HUES64 (cell line): ENCODE measurements around the gene PAPOLB.

ENCODE experiments used
- H3K27ac ChIP-seq: 2 replicates; pipeline ENCODE4 v1.7.0; 2013; ENCODE audit warnings: low read depth, low read length, inconsistent platforms
- H3K27me3 ChIP-seq: 2 replicates; pipeline ENCODE4 v1.6.1; 2013; ENCODE audit warnings: mild to moderate bottlenecking, low read length; ENCODE audit not compliant: insufficient read depth
- H3K36me3 ChIP-seq: 2 replicates; pipeline ENCODE4 v1.6.1; 2013; ENCODE audit warnings: mild to moderate bottlenecking, low read length; ENCODE audit not compliant: insufficient read depth
- H3K4me1 ChIP-seq: 2 replicates; pipeline ENCODE4 v1.6.1; 2013; ENCODE audit warnings: mild to moderate bottlenecking, low read length, moderate library complexity; ENCODE audit not compliant: insufficient read depth
- H3K4me3 ChIP-seq: 2 replicates; pipeline ENCODE4 v1.5.1; 2013; ENCODE audit warnings: mild to moderate bottlenecking, low read length, moderate library complexity
- H3K9ac ChIP-seq: 2 replicates; pipeline ENCODE4 v1.6.1; 2013; ENCODE audit warnings: mild to moderate bottlenecking, low read depth, low read length
- H3K9me3 ChIP-seq: 2 replicates; pipeline ENCODE4 v1.6.1; 2013; ENCODE audit warnings: low read depth, low read length; ENCODE audit not compliant: insufficient read depth
- WGBS: fragments of 150-250, 120-280 bp; methylation state at CpG from one replicate; pipeline ENCODE4 v1.1.7; 2013; ENCODE audit warnings: missing lambda C conversion rate; 5-methylcytosine and 5-hydroxymethylcytosine counted together

Gene PAPOLB

DNA sequence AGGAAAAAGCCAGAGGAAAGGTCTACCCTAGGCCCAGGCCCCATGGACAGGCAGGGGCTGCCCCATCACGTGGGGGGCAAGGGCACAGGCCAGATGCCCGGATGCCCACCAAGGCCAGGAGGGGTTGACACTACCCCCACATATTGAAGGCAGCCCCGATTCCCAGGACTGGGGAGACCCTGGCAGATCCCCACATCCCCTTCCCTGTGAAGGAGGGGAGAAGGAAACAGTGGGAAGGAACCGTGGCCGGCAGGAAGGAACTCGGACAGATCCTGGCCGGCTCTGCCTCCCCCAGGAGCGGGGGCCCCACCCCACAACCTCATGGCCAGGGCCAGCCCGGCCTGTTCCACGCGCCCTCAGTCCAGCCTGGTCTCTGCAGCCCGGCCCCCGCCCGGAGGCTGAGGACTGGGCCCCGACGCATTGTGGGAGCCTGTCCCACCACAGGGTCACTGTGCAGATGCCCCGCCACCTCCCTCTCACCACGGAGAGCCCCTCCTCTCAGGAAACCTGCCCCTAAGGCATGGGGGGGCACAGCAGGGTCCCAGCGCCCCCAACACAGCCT lies 41.3 kb downstream of the PAPOLB start:
- Histone ChIP-seq H3K4me3 (no peak overlapping the region), H3K9me3 (no peaks in the 10 kb centered on the region), H3K36me3 (no peaks in the 10 kb centered on the region), H3K4me1 (no peaks in the 10 kb centered on the region), H3K9ac (no peak overlapping the region), H3K27ac (no peak overlapping the region), H3K27me3 (no peaks in the 10 kb centered on the region)
- WGBS = 92% methylated on average over 18 of the region's 19 CpGs

DNA sequence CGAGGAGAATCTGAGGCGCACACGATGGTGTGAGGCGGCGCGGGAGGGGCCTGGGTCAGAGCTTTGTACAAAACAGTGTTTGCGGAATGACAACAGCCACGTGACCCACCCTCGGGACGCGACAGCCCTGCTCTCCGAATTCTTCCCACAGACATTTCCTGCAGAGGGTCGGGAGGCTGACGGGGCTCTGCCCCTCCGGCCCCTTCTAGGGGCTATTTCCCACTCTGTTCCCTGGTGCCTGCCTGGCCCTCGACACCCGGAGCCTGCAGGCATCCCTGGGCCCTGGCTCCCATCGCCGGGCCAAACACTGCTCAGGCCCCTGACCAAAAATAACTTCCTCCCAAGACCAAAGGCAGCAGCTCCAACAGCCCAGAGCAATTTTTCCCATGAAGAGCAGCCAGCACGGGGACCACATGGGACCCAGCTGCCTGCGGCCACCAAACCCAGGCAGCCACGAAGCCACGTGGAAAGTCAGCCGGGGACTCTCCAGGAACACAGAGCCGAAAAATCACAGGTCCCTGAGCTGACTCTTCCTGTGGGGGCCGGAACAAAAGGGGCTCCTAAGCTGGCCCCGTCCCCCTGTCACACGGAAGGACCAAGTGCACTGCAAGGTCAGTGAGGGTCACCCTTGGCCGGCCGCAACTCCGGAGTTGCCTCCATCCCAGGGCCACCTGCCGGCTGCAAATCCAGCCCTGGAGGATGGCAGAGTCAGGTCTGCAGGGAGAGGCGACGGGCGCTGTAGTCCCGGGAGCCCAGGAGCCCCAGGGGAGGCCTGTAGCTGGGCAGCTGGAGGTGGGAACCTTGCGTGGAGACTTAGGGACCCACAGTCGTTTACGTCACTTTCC lies 42.0 kb downstream of the PAPOLB start:
- Histone ChIP-seq H3K9me3 (no peaks in the 10 kb centered on the region), H3K4me3 (no peak overlapping the region), H3K36me3 (no peaks in the 10 kb centered on the region), H3K9ac (no peak overlapping the region), H3K27ac (no peak overlapping the region), H3K4me1 (no peaks in the 10 kb centered on the region), H3K27me3 (no peaks in the 10 kb centered on the region)
- WGBS = 93% methylated on average over 39 of the region's 39 CpGs

DNA sequence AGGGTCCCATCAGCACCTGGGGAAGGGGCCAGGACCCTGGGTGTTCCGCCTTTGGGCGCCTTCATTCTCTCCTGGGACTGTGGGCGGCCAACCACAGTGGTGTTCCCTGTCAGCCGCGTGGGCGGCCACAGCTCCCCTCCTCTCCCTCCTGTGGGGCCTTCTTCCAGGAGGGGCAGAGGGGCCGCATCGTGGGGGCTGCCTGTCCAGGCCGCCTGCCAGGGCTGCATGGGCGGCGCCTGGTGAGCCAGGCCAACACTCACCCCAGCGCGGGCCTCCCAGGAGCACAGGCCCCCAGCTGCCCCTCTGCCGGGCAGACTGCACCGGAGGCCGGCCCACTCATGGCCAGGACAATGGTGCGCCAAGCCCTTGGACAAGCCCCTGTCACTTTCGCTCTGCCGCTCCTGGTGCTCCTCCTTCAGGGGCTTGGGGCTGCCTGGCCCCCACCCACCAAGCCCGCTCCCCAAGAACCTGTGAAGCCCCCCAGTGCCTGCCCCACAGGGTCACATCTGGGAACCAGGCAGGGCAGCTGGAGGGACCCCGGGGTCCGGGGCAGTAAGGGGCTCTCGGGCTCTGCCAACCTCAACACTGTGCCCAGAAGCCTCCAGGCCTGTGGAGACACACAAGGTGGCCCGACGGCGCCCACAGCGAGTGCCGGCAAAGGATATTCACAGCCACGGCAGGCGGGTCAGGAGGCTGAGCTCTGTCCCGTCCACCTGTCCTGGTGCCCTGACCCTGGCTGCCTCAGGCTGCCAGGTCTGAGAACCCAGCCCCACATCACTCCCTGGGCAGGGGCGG lies 43.6 kb downstream of the PAPOLB start:
- no peak overlapping the region for H3K4me3 ChIP-seq
- no peaks in the 10 kb centered on the region for H3K27me3 ChIP-seq
- no peak overlapping the region for H3K27ac ChIP-seq
- no peaks in the 10 kb centered on the region for H3K4me1 ChIP-seq
- H3K9me3 ChIP-seq = no peaks in the 10 kb centered on the region
- H3K9ac ChIP-seq = no peak overlapping the region
- H3K36me3 ChIP-seq = no peaks in the 10 kb centered on the region
- WGBS = 93% methylated on average over 31 of the region's 32 CpGs

GRCh38 chr7:4817178-4817901 lies 44.5 kb downstream of the PAPOLB start:
- Histone ChIP-seq H3K9me3 (no peaks in the 10 kb centered on the region), H3K27me3 (no peaks in the 10 kb centered on the region), H3K4me1 (no peaks in the 10 kb centered on the region), H3K4me3 (no peak overlapping the region), H3K27ac (no peak overlapping the region), H3K36me3 (no peaks in the 10 kb centered on the region), H3K9ac (no peak overlapping the region)
- whole genome bisulfite sequencing = 94% methylated on average over 38 of the region's 38 CpGs

- H3K4me1 ChIP-seq = no peaks in the 10 kb centered on the region
- 95% methylated on average over 26 of the region's 26 CpGs for WGBS
- H3K27ac ChIP-seq = no peak overlapping the region
- no peaks in the 10 kb centered on the region for H3K27me3 ChIP-seq
- H3K9ac ChIP-seq = no peak overlapping the region
- H3K36me3 ChIP-seq = no peaks in the 10 kb centered on the region
- no peaks in the 10 kb centered on the region for H3K9me3 ChIP-seq
- H3K4me3 ChIP-seq = no peak overlapping the region
Measured at GRCh38 chr7:4816419-4817080, 45.3 kb downstream of the PAPOLB start.

DNA sequence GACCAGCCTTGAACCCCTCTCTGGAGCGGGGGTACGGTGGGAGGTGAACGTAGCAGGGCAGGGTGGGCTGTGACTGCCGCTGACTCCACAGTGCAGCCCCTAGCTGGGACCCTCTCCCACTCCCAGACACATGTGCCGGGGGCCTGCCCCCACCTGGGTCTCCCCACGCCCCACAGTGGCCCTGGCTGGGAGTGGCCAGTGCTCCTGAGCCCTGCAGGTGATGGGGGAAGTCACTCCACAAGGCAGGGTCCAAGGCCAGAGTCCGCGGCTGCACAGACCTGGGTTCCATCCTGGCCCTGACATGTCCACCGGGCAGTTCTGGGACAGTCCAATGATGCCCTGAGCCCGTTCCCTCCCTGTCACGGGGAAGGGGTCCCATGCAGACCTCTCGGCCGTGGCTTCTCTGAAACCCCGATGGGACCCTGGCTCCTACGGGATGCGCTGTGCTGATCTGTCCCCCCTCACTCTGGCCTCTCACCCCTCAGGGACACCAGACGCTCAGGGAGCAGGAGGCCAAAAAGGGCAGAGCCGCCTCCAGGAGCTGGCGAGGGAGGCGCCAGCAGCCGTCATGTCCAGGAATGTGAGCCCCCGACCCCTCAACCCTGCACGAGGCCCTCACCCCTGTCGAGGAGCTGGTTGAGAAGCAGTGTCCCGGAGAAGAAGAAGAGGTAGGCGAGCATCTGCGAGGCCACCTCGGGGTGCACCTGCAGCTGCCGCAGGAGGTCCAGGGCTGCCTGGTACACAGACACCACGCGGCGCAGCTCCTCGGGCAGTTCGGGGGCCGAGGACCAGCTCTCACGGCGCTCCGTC lies 46.0 kb downstream of the PAPOLB start:
- Histone ChIP-seq H3K36me3 (no peaks in the 10 kb centered on the region), H3K9me3 (no peaks in the 10 kb centered on the region), H3K27me3 (no peaks in the 10 kb centered on the region), H3K4me3 (no peak overlapping the region), H3K4me1 (no peaks in the 10 kb centered on the region), H3K27ac (no peak overlapping the region), H3K9ac (no peak overlapping the region)
- WGBS = 95% methylated on average over 38 of the region's 38 CpGs

DNA sequence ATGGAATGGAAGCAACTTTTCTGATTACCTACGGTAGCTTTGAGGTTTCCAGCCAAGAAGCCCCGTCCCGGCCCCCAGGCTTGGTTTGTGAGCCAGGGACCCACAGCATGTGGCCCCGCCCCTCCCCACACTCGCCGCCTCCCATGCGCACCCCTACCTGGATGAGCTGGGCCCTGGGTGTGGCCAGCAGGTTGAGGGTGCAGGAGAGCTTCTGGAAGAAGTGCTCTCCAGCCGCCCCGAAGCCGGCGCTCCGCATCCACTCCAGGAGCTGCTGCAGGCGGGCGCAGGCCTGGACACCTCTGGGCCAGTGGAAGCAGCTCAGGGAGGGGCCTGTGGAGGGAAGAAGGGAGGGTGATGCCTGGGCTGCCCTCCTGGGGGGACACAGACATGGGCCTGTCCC lies 46.7 kb downstream of the PAPOLB start:
- Histone ChIP-seq H3K36me3 (no peaks in the 10 kb centered on the region), H3K9ac (no peak overlapping the region), H3K27ac (no peak overlapping the region), H3K4me3 (no peak overlapping the region), H3K9me3 (no peaks in the 10 kb centered on the region), H3K27me3 (no peaks in the 10 kb centered on the region), H3K4me1 (no peaks in the 10 kb centered on the region)
- WGBS = 94% methylated on average over 14 of the region's 14 CpGs

GRCh38 chr7:4814433-4814832 lies 47.4 kb downstream of the PAPOLB start:
- 90% methylated on average over 14 of the region's 14 CpGs for WGBS
- Histone ChIP-seq H3K4me3 (no peak overlapping the region), H3K9ac (no peak overlapping the region), H3K4me1 (no peaks in the 10 kb centered on the region), H3K36me3 (no peaks in the 10 kb centered on the region), H3K27ac (no peak overlapping the region), H3K9me3 (no peaks in the 10 kb centered on the region), H3K27me3 (no peaks in the 10 kb centered on the region)

GRCh38 chr7:4809666-4810065 lies 52.2 kb downstream of the PAPOLB start:
- no peaks in the 10 kb centered on the region for H3K4me1 ChIP-seq
- no peaks in the 10 kb centered on the region for H3K9me3 ChIP-seq
- H3K27ac ChIP-seq = no peak overlapping the region
- WGBS = 95% methylated on average over 14 of the region's 14 CpGs
- H3K4me3 ChIP-seq = no peak overlapping the region
- no peaks in the 10 kb centered on the region for H3K27me3 ChIP-seq
- H3K9ac ChIP-seq = no peak overlapping the region
- no peaks in the 10 kb centered on the region for H3K36me3 ChIP-seq

GRCh38 chr7:4809091-4809591 lies 52.7 kb downstream of the PAPOLB start:
- Histone ChIP-seq H3K27ac (no peak overlapping the region), H3K9me3 (no peaks in the 10 kb centered on the region), H3K4me1 (no peaks in the 10 kb centered on the region), H3K4me3 (no peak overlapping the region), H3K36me3 (no peaks in the 10 kb centered on the region), H3K9ac (no peak overlapping the region), H3K27me3 (no peaks in the 10 kb centered on the region)
- WGBS = 93% methylated on average over 38 of the region's 38 CpGs
